ENCODE results near the gene EXOSC2. TPM values are rescaled to one million over a fixed set of nuclear protein-coding genes. Genes with fewer than 3 reads are reported as not detected.

EXOSC2 gene
- total and polyA plus RNA-seq, 4 donors = 9.5 to 20.2 (median 17.8) TPM

DNA sequence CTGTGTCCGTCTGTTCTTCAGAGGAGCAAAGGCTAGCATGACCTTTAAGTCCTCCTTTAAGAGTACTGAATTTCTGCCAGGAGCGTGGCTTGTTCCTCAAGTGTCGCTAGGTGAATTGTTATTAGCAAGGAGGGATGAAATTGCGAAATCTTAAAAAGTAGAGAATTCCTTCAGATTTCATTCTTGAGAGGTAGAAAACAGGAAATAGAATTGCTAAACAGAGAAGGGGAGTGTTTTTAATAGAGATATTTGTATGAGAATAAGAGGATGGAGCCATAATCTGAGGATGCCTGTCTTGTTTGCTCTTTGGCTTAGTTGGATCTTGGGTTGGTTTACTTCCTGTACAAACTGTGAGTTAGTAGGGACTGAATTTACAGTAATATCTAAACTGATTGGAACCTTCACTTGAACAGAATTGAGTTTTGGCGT is 39.2 kb downstream of the EXOSC2 start:
- H3K27ac ChIP-seq (ENCODE audit: low read depth in 1 of 2, low read length in 2 of 2) = no peak overlapping the region
- no peaks in the 10 kb centered on the region for H3K36me3 ChIP-seq (ENCODE audit: control insufficient read depth in 1 of 2, insufficient read depth in 2 of 2, low read length in 1 of 2)
- H3K4me3 ChIP-seq (ENCODE audit: low read length in 2 of 2) = no peak overlapping the region
- H3K9me3 ChIP-seq (ENCODE audit: control insufficient read depth, low read length) = no peaks in the 10 kb centered on the region
- ATAC-seq (ENCODE audit: low FRiP score) (no peak), DNase-seq (no peak)
- WGBS, 2 donors = 73 to 84% methylated on average over 5 of the region's 5 CpGs
- intact Hi-C loops (cut with DNase I) = no loop called here
- no peaks in the 10 kb centered on the region for H3K27me3 ChIP-seq (ENCODE audit: control insufficient read depth in 1 of 2, insufficient read depth in 2 of 2, low read length in 1 of 2)
- H3K4me1 ChIP-seq (ENCODE audit: control insufficient read depth in 1 of 2, insufficient read depth in 2 of 2, low read length in 2 of 2) = no peaks in the 10 kb centered on the region

DNA sequence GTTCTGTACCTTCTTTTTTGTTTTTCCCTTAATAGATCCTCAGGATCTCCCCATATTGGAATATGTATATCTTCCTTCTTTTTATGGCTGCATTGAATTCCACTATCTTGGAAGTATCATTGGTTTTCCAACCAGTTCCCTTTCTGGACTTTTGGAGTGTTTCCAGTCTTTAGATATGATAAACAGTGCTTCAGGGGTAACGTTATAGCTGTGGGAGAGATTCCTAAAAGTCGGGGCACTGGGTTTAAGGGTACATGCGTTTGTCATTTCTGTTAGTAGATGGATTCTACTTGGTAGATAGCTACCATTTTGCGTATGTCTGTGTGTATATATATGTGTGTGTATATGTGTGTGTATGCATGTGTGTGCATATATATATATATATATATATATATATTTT is 42.0 kb downstream of the EXOSC2 start:
- Histone ChIP-seq H3K4me1 (ENCODE audit: control insufficient read depth in 1 of 2, insufficient read depth in 2 of 2, low read length in 2 of 2) (no peaks in the 10 kb centered on the region), H3K27me3 (ENCODE audit: control insufficient read depth in 1 of 2, insufficient read depth in 2 of 2, low read length in 1 of 2) (no peaks in the 10 kb centered on the region), H3K4me3 (ENCODE audit: low read length in 2 of 2) (no peak overlapping the region), H3K27ac (ENCODE audit: low read depth in 1 of 2, low read length in 2 of 2) (no peak overlapping the region), H3K9me3 (ENCODE audit: control insufficient read depth, low read length) (no peaks in the 10 kb centered on the region), H3K36me3 (ENCODE audit: control insufficient read depth in 1 of 2, insufficient read depth in 2 of 2, low read length in 1 of 2) (peaks cover 0 to 2% of the 10 kb centered on the region in 2 donors)
- no peak for ATAC-seq (ENCODE audit: low FRiP score)
- WGBS, 2 donors = 87 to 92% methylated on average over 4 of the region's 4 CpGs
- intact Hi-C loops (cut with DNase I) = no loop called here
- DNase-seq = no peak

- Histone ChIP-seq H3K4me3 (ENCODE audit: low read length in 2 of 2) (no peak overlapping the region), H3K9me3 (ENCODE audit: control insufficient read depth, low read length) (no peaks in the 10 kb centered on the region), H3K36me3 (ENCODE audit: control insufficient read depth in 1 of 2, insufficient read depth in 2 of 2, low read length in 1 of 2) (peaks cover 0 to 2% of the 10 kb centered on the region in 2 donors), H3K27ac (ENCODE audit: low read depth in 1 of 2, low read length in 2 of 2) (no peak overlapping the region), H3K4me1 (ENCODE audit: control insufficient read depth in 1 of 2, insufficient read depth in 2 of 2, low read length in 2 of 2) (no peaks in the 10 kb centered on the region), H3K27me3 (ENCODE audit: control insufficient read depth in 1 of 2, insufficient read depth in 2 of 2, low read length in 1 of 2) (no peaks in the 10 kb centered on the region)
- ATAC-seq (ENCODE audit: low FRiP score) (no peak), DNase-seq (no peak)
- intact Hi-C loops (cut with DNase I) = no loop called here
- WGBS, 2 donors = 88% methylated on average over 1 of the region's 1 CpG
These were observed 43.3 kb downstream of the EXOSC2 start for GRCh38 chr9:130736834-130737233.

DNA sequence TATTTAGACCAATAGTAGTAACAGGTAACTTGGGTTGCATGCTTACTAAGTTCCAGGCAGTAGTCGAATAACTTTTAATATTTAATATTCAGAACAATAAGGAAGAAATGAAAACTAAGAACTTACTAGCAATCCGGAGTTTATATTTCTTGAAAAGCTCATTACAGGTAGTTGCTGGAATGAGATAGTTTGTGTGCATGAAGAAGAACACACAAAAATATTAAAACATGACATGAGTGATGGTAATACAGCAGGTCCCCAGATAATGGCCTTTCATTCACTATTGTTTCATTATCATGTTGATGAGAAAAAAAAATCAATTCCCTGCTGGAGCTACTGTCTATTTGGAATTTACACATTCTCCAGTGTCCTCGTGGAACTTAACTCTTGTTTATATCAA is 44.7 kb downstream of the EXOSC2 start:
- H3K4me3 ChIP-seq (ENCODE audit: low read length in 2 of 2) = no peak overlapping the region
- intact Hi-C loops (cut with DNase I) = no loop called here
- WGBS, 2 donors = 91 to 94% methylated on average over 3 of the region's 3 CpGs
- H3K4me1 ChIP-seq (ENCODE audit: control insufficient read depth in 1 of 2, insufficient read depth in 2 of 2, low read length in 2 of 2) = no peaks in the 10 kb centered on the region
- no peaks in the 10 kb centered on the region for H3K9me3 ChIP-seq (ENCODE audit: control insufficient read depth, low read length)
- ATAC-seq (ENCODE audit: low FRiP score) (no peak), DNase-seq (no peak)
- H3K27me3 ChIP-seq (ENCODE audit: control insufficient read depth in 1 of 2, insufficient read depth in 2 of 2, low read length in 1 of 2) = no peaks in the 10 kb centered on the region
- H3K27ac ChIP-seq (ENCODE audit: low read depth in 1 of 2, low read length in 2 of 2) = no peak overlapping the region
- H3K36me3 ChIP-seq (ENCODE audit: control insufficient read depth in 1 of 2, insufficient read depth in 2 of 2, low read length in 1 of 2) = peaks cover 0 to 2% of the 10 kb centered on the region in 2 donors

DNA sequence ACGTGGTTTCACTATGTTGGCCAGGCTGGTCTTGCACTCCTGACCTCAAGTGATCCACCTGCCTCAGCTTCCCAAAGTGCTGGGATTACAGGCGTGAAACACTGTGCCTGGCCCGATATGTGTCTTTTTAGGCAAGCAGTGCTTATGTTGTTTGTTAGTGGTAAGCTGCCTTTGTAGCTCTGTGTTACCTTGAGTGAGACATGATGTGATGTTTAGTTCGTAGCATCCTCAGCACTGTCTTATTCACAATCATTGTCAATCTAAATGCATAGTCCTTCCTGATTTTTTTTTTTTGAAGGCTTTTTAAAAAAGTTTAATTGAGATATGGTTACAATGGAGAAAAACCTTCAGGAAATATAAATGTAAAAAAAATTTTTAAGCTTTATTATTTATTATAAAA is 45.5 kb downstream of the EXOSC2 start:
- Histone ChIP-seq H3K4me1 (ENCODE audit: control insufficient read depth in 1 of 2, insufficient read depth in 2 of 2, low read length in 2 of 2) (no peaks in the 10 kb centered on the region), H3K36me3 (ENCODE audit: control insufficient read depth in 1 of 2, insufficient read depth in 2 of 2, low read length in 1 of 2) (peaks cover 0 to 2% of the 10 kb centered on the region in 2 donors), H3K27me3 (ENCODE audit: control insufficient read depth in 1 of 2, insufficient read depth in 2 of 2, low read length in 1 of 2) (no peaks in the 10 kb centered on the region), H3K27ac (ENCODE audit: low read depth in 1 of 2, low read length in 2 of 2) (no peak overlapping the region), H3K4me3 (ENCODE audit: low read length in 2 of 2) (no peak overlapping the region), H3K9me3 (ENCODE audit: control insufficient read depth, low read length) (no peaks in the 10 kb centered on the region)
- ATAC-seq (ENCODE audit: low FRiP score) (no peak), DNase-seq (no peak)
- WGBS, 2 donors = 85 to 93% methylated on average over 4 of the region's 4 CpGs
- intact Hi-C loops (cut with DNase I) = no loop called here

DNA sequence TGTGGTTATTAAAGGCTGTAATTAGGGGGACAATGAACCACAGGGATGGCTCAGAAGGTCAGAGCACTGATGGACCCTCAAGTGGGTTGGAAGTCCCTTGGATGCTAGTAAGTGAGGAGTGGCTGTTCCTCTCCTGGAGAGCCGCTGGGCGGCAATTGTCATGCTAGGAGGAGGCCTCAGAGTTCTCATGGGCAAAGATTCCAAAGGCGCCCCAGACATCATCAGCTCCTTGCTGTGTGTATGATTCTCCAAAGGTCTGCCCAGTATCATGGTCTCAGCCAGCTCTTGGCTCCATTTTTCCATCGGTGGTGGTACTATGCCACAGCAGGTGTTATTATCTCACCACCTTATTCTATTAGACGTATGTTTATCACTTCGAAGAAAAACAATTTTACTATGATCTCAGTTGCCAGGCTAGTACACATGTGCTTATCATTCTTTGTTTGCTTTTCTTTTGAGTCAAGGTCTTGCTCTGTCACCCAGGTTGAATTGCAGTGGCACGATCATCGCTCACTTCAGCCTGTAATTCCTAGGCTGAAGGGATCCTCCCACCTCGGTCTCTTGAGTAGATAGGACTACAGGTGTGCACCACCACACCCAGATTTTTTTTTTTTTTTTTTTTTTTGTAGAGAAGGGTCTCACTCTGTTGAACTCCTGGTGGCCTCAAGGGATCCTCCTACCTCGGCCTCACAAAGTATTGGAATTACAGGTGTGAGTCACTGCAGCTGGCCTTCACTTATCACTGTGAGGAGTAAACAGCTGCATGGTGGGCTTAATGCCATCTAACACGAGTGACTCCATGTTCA is 46.8 kb downstream of the EXOSC2 start:
- Histone ChIP-seq H3K36me3 (ENCODE audit: control insufficient read depth in 1 of 2, insufficient read depth in 2 of 2, low read length in 1 of 2) (peaks cover 0 to 2% of the 10 kb centered on the region in 2 donors), H3K27ac (ENCODE audit: low read depth in 1 of 2, low read length in 2 of 2) (no peak overlapping the region), H3K4me1 (ENCODE audit: control insufficient read depth in 1 of 2, insufficient read depth in 2 of 2, low read length in 2 of 2) (no peaks in the 10 kb centered on the region), H3K9me3 (ENCODE audit: control insufficient read depth, low read length) (no peaks in the 10 kb centered on the region), H3K27me3 (ENCODE audit: control insufficient read depth in 1 of 2, insufficient read depth in 2 of 2, low read length in 1 of 2) (no peaks in the 10 kb centered on the region), H3K4me3 (ENCODE audit: low read length in 2 of 2) (no peak overlapping the region)
- intact Hi-C loops (cut with DNase I) = no loop called here
- no peak for ATAC-seq (ENCODE audit: low FRiP score)
- DNase-seq = no peak
- 93% methylated on average over 11 of the region's 11 CpGs for WGBS, 2 donors

GRCh38 chr9:130741024-130741305 is 47.4 kb downstream of the EXOSC2 start:
- no peaks in the 10 kb centered on the region for H3K9me3 ChIP-seq (ENCODE audit: control insufficient read depth, low read length)
- ATAC-seq (ENCODE audit: low FRiP score) (no peak), DNase-seq (no peak)
- no peaks in the 10 kb centered on the region for H3K27me3 ChIP-seq (ENCODE audit: control insufficient read depth in 1 of 2, insufficient read depth in 2 of 2, low read length in 1 of 2)
- no peak overlapping the region for H3K27ac ChIP-seq (ENCODE audit: low read depth in 1 of 2, low read length in 2 of 2)
- intact Hi-C loops (cut with DNase I) = no loop called here
- WGBS, 2 donors = 95 to 97% methylated on average over 3 of the region's 3 CpGs
- H3K36me3 ChIP-seq (ENCODE audit: control insufficient read depth in 1 of 2, insufficient read depth in 2 of 2, low read length in 1 of 2) = peaks cover 0 to 2% of the 10 kb centered on the region in 2 donors
- no peak overlapping the region for H3K4me3 ChIP-seq (ENCODE audit: low read length in 2 of 2)
- no peaks in the 10 kb centered on the region for H3K4me1 ChIP-seq (ENCODE audit: control insufficient read depth in 1 of 2, insufficient read depth in 2 of 2, low read length in 2 of 2)

- no peak overlapping the region for H3K27ac ChIP-seq (ENCODE audit: low read depth in 1 of 2, low read length in 2 of 2)
- peaks cover 0 to 2% of the 10 kb centered on the region in 2 donors for H3K36me3 ChIP-seq (ENCODE audit: control insufficient read depth in 1 of 2, insufficient read depth in 2 of 2, low read length in 1 of 2)
- ATAC-seq (ENCODE audit: low FRiP score) = no peak
- 81 to 83% methylated on average over 7 of the region's 7 CpGs for WGBS, 2 donors
- no peak overlapping the region for H3K4me3 ChIP-seq (ENCODE audit: low read length in 2 of 2)
- DNase-seq = no peak
- H3K9me3 ChIP-seq (ENCODE audit: control insufficient read depth, low read length) = no peaks in the 10 kb centered on the region
- no peaks in the 10 kb centered on the region for H3K4me1 ChIP-seq (ENCODE audit: control insufficient read depth in 1 of 2, insufficient read depth in 2 of 2, low read length in 2 of 2)
- H3K27me3 ChIP-seq (ENCODE audit: control insufficient read depth in 1 of 2, insufficient read depth in 2 of 2, low read length in 1 of 2) = no peaks in the 10 kb centered on the region
- intact Hi-C loops (cut with DNase I) = no loop called here
These were observed 48.4 kb downstream of the EXOSC2 start for GRCh38 chr9:130741831-130742449.

DNA sequence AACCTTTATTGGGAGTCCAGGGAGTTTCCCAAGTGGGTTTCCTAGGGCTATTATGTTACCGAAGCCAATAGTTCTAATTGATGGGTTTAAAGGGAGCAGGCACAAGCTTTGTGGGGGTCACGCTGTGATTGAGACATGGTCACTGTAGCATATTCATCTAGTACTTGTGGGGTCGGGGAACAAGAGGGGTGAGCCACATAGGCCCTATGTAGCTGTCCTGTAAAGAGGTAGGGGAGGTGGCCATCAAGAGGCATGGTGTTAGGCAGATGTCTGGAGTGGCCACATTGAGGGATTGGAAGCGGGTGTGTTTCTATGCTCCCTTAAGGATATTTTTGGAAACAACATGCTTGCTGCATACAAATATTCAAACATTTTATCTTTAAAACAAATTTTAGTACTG is 50.1 kb downstream of the EXOSC2 start:
- Histone ChIP-seq H3K27me3 (ENCODE audit: control insufficient read depth in 1 of 2, insufficient read depth in 2 of 2, low read length in 1 of 2) (no peaks in the 10 kb centered on the region), H3K4me1 (ENCODE audit: control insufficient read depth in 1 of 2, insufficient read depth in 2 of 2, low read length in 2 of 2) (no peaks in the 10 kb centered on the region), H3K36me3 (ENCODE audit: control insufficient read depth in 1 of 2, insufficient read depth in 2 of 2, low read length in 1 of 2) (peaks cover 0 to 2% of the 10 kb centered on the region in 2 donors), H3K27ac (ENCODE audit: low read depth in 1 of 2, low read length in 2 of 2) (no peak overlapping the region), H3K9me3 (ENCODE audit: control insufficient read depth, low read length) (no peaks in the 10 kb centered on the region), H3K4me3 (ENCODE audit: low read length in 2 of 2) (no peak overlapping the region)
- intact Hi-C loops (cut with DNase I) = no loop called here
- 96 to 98% methylated on average over 4 of the region's 4 CpGs for WGBS, 2 donors
- DNase-seq = no peak
- no peak for ATAC-seq (ENCODE audit: low FRiP score)
